OCI-LY1 (cell line): ENCODE data around the gene ROR2.

Source experiments
- H2AFZ ChIP-seq: fragments of 200-600 bp; sonication (generic), shearing (Covaris generic); 2 replicates; pipeline ENCODE4 v1.6.0; 2014; ENCODE audit warnings: antibody characterized with exemption, mild to moderate bottlenecking, low read length
- H3F3A ChIP-seq: fragments of 200-600 bp; sonication (generic), shearing (Covaris generic); 2 replicates; pipeline ENCODE4 v1.6.0; 2014; ENCODE audit warnings: mild to moderate bottlenecking, antibody characterized with exemption, low read length, moderate library complexity; ENCODE audit not compliant: insufficient read depth
- H3K27ac ChIP-seq: fragments of 200-600 bp; sonication (generic); 2 replicates; pipeline ENCODE4 v1.5.1; 2014; ENCODE audit warnings: low read length, mixed run types, mild to moderate bottlenecking, low read depth; ENCODE audit not compliant: poor library complexity, severe bottlenecking
- H3K27me3 ChIP-seq: fragments of 200-600 bp; sonication (generic); 2 replicates; pipeline ENCODE4 v1.6.0; 2014; ENCODE audit warnings: antibody characterized with exemption, mild to moderate bottlenecking, low read length, moderate library complexity; ENCODE audit not compliant: insufficient read depth
- H3K36me3 ChIP-seq: fragments of 200-600 bp; sonication (generic); 2 replicates; pipeline ENCODE4 v1.6.1; 2014; ENCODE audit warnings: mild to moderate bottlenecking, antibody characterized with exemption, low read length, moderate library complexity, mixed read lengths; ENCODE audit not compliant: insufficient read depth
- H3K4me1 ChIP-seq: fragments of 200-600 bp; sonication (generic); 2 replicates; pipeline ENCODE4 v1.5.1; 2014; ENCODE audit warnings: mild to moderate bottlenecking, low read length, moderate library complexity; ENCODE audit not compliant: insufficient read depth, severe bottlenecking
- H3K4me2 ChIP-seq: fragments of 200-600 bp; sonication (generic), shearing (Covaris generic); 2 replicates; pipeline ENCODE4 v1.6.1; 2014; ENCODE audit warnings: low read length
- H3K4me3 ChIP-seq: fragments of 200-600 bp; sonication (generic); 2 replicates; pipeline ENCODE4 v1.5.1; 2014; ENCODE audit warnings: low read length, low read depth, mild to moderate bottlenecking, mixed read lengths; ENCODE audit not compliant: poor library complexity, severe bottlenecking
- H3K79me2 ChIP-seq: fragments of 200-600 bp; shearing (Covaris generic); 2 replicates; pipeline ENCODE4 v1.6.1; 2016; ENCODE audit warnings: mixed run types, low read length, mixed read lengths; ENCODE audit not compliant: insufficient read depth
- H3K9ac ChIP-seq: fragments of 200-600 bp; sonication (generic), shearing (Covaris generic); 2 replicates; pipeline ENCODE4 v1.6.1; 2014; ENCODE audit warnings: mild to moderate bottlenecking, low read length, mixed read lengths
- H3K9me2 ChIP-seq: fragments of 200-600 bp; sonication (generic), shearing (Covaris generic); 2 replicates; pipeline ENCODE4 v1.6.1; 2014; ENCODE audit warnings: low read depth, mild to moderate bottlenecking, low read length, mixed read lengths
- H3K9me3 ChIP-seq: fragments of 200-600 bp; shearing (Covaris generic); 2 replicates; pipeline ENCODE4 v1.6.1; 2014; ENCODE audit warnings: low read length, mixed read lengths
- H4K20me1 ChIP-seq: fragments of 200-600 bp; sonication (generic), shearing (Covaris generic); 2 replicates; pipeline ENCODE4 v1.6.0; 2016; ENCODE audit warnings: mild to moderate bottlenecking, low read length; ENCODE audit not compliant: insufficient read depth
- CTCF ChIP-seq: fragments of 200-600 bp; sonication (generic), shearing (Covaris generic); IDR thresholded peaks from 2 replicates; pipeline ENCODE4 v1.5.1; 2017; ENCODE audit warnings: mild to moderate bottlenecking, antibody characterized with exemption, low read length, moderate library complexity, mixed read lengths
- EZH2 ChIP-seq: fragments of 200-600 bp; sonication (generic), shearing (Covaris generic); IDR thresholded peaks from 2 replicates; pipeline ENCODE4 v1.8.0; 2017; ENCODE audit warnings: borderline replicate concordance, mixed run types, mild to moderate bottlenecking, antibody characterized with exemption, low read length, moderate library complexity, mixed read lengths

The ROR2 gene

GRCh38 chr9:91583161-91583875 is 366.7 kb downstream of the ROR2 start:
- Histone ChIP-seq H3K9ac (no peak overlapping the region), H3F3A (no peaks in the 10 kb centered on the region), H3K4me3 (no peak overlapping the region), H2AFZ (no peak overlapping the region), H4K20me1 (no peaks in the 10 kb centered on the region), H3K79me2 (no peaks in the 10 kb centered on the region), H3K9me3 (no peaks in the 10 kb centered on the region), H3K27ac (no peak overlapping the region), H3K4me2 (no peak overlapping the region), H3K36me3 (no peaks in the 10 kb centered on the region), H3K9me2 (no peaks in the 10 kb centered on the region), H3K4me1 (no peaks in the 10 kb centered on the region), H3K27me3 (no peaks in the 10 kb centered on the region)
- TF ChIP-seq EZH2 = no peak

GRCh38 chr9:91582181-91582580 is 367.8 kb downstream of the ROR2 start:
- Histone ChIP-seq H3K4me1 (no peaks in the 10 kb centered on the region), H3K27ac (no peak overlapping the region), H3F3A (no peaks in the 10 kb centered on the region), H3K9me3 (no peaks in the 10 kb centered on the region), H3K79me2 (no peaks in the 10 kb centered on the region), H3K36me3 (no peaks in the 10 kb centered on the region), H3K9me2 (no peaks in the 10 kb centered on the region), H3K4me2 (no peak overlapping the region), H2AFZ (no peak overlapping the region), H4K20me1 (no peaks in the 10 kb centered on the region), H3K9ac (no peak overlapping the region), H3K4me3 (no peak overlapping the region), H3K27me3 (no peaks in the 10 kb centered on the region)
- TF ChIP-seq EZH2 = no peak
- TF ChIP-seq CTCF = no peak

GRCh38 chr9:91580136-91580535 is 369.9 kb downstream of the ROR2 start:
- H3F3A ChIP-seq = no peaks in the 10 kb centered on the region
- no peaks in the 10 kb centered on the region for H3K9me3 ChIP-seq
- H4K20me1 ChIP-seq = no peaks in the 10 kb centered on the region
- no peaks in the 10 kb centered on the region for H3K4me1 ChIP-seq
- H3K4me2 ChIP-seq = no peak overlapping the region
- H3K9me2 ChIP-seq = no peaks in the 10 kb centered on the region
- no peak for TF ChIP-seq CTCF
- TF ChIP-seq EZH2 = no peak
- H3K27ac ChIP-seq = no peak overlapping the region
- no peak overlapping the region for H3K4me3 ChIP-seq
- no peak overlapping the region for H2AFZ ChIP-seq
- H3K79me2 ChIP-seq = no peaks in the 10 kb centered on the region
- H3K36me3 ChIP-seq = no peaks in the 10 kb centered on the region
- no peaks in the 10 kb centered on the region for H3K27me3 ChIP-seq
- H3K9ac ChIP-seq = no peak overlapping the region

GRCh38 chr9:91578911-91579310 is 371.1 kb downstream of the ROR2 start:
- no peaks in the 10 kb centered on the region for H3K9me2 ChIP-seq
- H3K9me3 ChIP-seq = no peaks in the 10 kb centered on the region
- no peaks in the 10 kb centered on the region for H3K4me1 ChIP-seq
- no peak overlapping the region for H3K9ac ChIP-seq
- TF ChIP-seq CTCF (no peak), EZH2 (no peak)
- no peaks in the 10 kb centered on the region for H4K20me1 ChIP-seq
- no peak overlapping the region for H2AFZ ChIP-seq
- H3K79me2 ChIP-seq = no peaks in the 10 kb centered on the region
- H3F3A ChIP-seq = no peaks in the 10 kb centered on the region
- H3K4me2 ChIP-seq = no peak overlapping the region
- no peak overlapping the region for H3K4me3 ChIP-seq
- no peak overlapping the region for H3K27ac ChIP-seq
- no peaks in the 10 kb centered on the region for H3K27me3 ChIP-seq
- no peaks in the 10 kb centered on the region for H3K36me3 ChIP-seq
